Measurements from ENCODE around the gene MAP3K7CL.

GRCh38 chr21:29168891-29169315 lies 38.5 kb downstream of the MAP3K7CL start:
- TF ChIP-seq CTCF (IDR thresholded peaks at IDR 0.05; ENCODE audit: low read depth, low read length): no peak
- no peak for TF ChIP-seq POLR2A (IDR thresholded peaks at IDR 0.05; ENCODE audit: extremely low read depth, insufficient read length)
- TF ChIP-seq MAX (IDR thresholded peaks at IDR 0.05; ENCODE audit: low read depth, low read length): no peak

All from NB4 (cell line).